Muscle layer of colon (tissue), 2 donors: ENCODE measurements around the gene GASK1B.

Experiments
- H3K27ac ChIP-seq: one replicate; pipeline ENCODE4 v1.7.0; 2013; ENCODE audit warnings: low read depth, mild to moderate bottlenecking, low read length, moderate library complexity
- H3K27me3 ChIP-seq, 2 donors: one replicate each; pipeline ENCODE4 v1.7.0; 2013; ENCODE audit warnings: low read length in 2 of 2, mild to moderate bottlenecking in 2 of 2; ENCODE audit not compliant: insufficient read depth in 2 of 2, control insufficient read depth in 1 of 2
- H3K36me3 ChIP-seq: one replicate; pipeline ENCODE4 v1.7.0; 2013; ENCODE audit warnings: mild to moderate bottlenecking, low read length; ENCODE audit not compliant: insufficient read depth
- H3K4me1 ChIP-seq: one replicate; pipeline ENCODE4 v1.7.0; 2013; ENCODE audit warnings: mild to moderate bottlenecking, low read length; ENCODE audit not compliant: insufficient read depth
- H3K4me3 ChIP-seq, 2 donors: one replicate each; pipeline ENCODE4 v1.7.0; 2013; ENCODE audit warnings: low read length in 2 of 2, low read depth in 1 of 2, mild to moderate bottlenecking in 1 of 2, moderate library complexity in 1 of 2
- H3K9ac ChIP-seq: one replicate; pipeline ENCODE4 v1.7.0; 2013; ENCODE audit warnings: low read length
- H3K9me3 ChIP-seq: one replicate; pipeline ENCODE4 v1.7.0; 2013; ENCODE audit warnings: mild to moderate bottlenecking, low read length
- donor health status: abdominal sarcoma.
- donor health status: Adenocarcinoma of cecum.

Gene GASK1B

GRCh38 chr4:158202481-158202880 lies 29.7 kb upstream of the GASK1B start:
- Histone ChIP-seq H3K4me1 (no peaks in the 10 kb centered on the region), H3K27ac (no peak overlapping the region), H3K9me3 (no peaks in the 10 kb centered on the region), H3K36me3 (no peaks in the 10 kb centered on the region), H3K27me3 (no peaks in the 10 kb centered on the region), H3K4me3 (no peak overlapping the region), H3K9ac (no peak overlapping the region)

DNA sequence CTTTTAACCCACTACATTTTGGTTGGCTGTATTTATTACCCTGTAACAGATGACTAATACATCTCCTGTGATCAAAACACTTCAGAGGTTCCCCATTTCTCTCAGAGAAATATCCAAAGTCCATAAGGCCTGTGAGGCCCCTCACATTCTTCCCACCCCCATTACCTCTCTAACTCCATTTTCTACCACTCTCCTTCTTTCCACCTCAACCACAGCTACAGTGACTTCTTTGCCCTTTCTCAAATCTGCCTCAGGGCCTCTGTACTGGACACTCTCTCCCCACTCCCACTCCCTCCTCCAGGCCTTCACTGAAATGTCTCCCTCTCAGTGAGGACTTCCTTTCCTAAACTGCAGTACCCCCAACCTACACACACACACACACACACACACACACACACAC lies 29.1 kb upstream of the GASK1B start:
- Histone ChIP-seq H3K4me1 (no peaks in the 10 kb centered on the region), H3K9me3 (no peaks in the 10 kb centered on the region), H3K27me3 (no peaks in the 10 kb centered on the region), H3K27ac (no peak overlapping the region), H3K4me3 (no peak overlapping the region), H3K9ac (no peak overlapping the region), H3K36me3 (no peaks in the 10 kb centered on the region)

DNA sequence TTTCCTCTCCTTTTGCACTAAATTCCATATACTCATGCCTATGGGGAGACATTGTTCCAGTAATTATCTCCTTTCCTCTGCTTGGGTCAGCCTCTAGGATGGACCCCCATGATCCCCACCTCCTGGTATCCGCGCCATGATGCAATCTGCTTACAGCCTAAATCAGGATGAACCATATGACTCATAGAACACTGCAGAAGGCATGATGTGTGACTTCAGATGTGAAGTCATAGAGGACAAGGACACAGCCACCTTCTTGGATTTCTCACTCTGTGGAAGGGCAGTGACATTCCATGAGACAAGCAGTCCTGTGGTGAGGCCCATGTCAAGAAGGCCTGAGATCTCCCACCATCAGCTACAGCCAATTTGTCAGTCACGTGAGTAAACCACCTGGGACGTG lies 28.5 kb upstream of the GASK1B start:
- no peak overlapping the region for H3K27ac ChIP-seq
- no peaks in the 10 kb centered on the region for H3K4me1 ChIP-seq
- no peaks in the 10 kb centered on the region for H3K9me3 ChIP-seq
- no peak overlapping the region for H3K4me3 ChIP-seq
- H3K36me3 ChIP-seq: no peaks in the 10 kb centered on the region
- H3K27me3 ChIP-seq: no peaks in the 10 kb centered on the region
- no peak overlapping the region for H3K9ac ChIP-seq

DNA sequence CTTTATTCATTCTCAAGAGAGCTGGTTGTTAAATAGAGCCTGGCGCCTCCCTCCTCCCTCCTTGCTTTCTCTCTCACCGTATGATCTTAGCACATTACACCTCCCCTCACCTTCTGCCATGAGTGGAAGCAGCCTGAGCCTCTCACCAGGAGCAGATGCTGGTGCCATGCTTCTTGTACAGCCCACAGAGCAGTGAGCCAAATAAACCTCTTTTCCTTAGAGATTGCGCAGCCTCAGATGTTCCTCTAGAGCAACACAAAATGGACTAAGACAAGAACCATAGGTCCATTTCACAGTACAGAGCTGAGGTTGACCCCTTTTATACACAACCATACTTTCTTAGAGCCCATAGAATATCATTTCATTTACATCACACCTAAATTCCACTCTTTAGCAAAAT lies 27.4 kb upstream of the GASK1B start:
- H3K9ac ChIP-seq: no peak overlapping the region
- no peaks in the 10 kb centered on the region for H3K9me3 ChIP-seq
- no peaks in the 10 kb centered on the region for H3K4me1 ChIP-seq
- no peaks in the 10 kb centered on the region for H3K27me3 ChIP-seq
- no peak overlapping the region for H3K27ac ChIP-seq
- H3K4me3 ChIP-seq: no peak overlapping the region
- no peaks in the 10 kb centered on the region for H3K36me3 ChIP-seq

DNA sequence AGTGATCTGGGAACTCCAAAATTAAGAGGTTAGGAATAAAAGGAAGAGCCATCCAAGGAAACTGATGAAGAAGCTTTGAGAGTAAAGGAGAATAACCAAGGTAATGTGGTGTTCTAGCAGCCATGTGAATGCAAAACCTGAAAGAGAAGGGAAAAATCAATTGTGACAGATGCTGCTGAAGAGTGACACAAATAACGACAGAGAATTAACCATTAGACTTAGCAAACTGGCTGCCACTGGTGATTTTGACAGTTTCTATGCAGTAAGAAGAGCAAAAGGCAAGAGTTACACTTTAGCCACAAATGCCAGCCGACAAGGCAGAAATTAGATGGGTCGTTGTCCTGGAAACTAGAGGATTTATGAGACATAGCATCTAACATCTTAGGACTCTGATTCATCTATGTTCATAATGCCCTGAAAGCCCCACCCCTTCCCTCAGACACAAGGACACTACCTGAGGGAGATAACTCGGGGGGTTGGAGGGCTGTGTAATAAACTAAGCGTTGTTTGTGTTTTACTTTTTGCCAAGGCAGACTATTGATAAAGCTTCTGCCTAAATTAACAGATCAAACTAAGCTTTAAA lies 24.5 kb upstream of the GASK1B start:
- H3K36me3 ChIP-seq: no peaks in the 10 kb centered on the region
- no peaks in the 10 kb centered on the region for H3K9me3 ChIP-seq

DNA sequence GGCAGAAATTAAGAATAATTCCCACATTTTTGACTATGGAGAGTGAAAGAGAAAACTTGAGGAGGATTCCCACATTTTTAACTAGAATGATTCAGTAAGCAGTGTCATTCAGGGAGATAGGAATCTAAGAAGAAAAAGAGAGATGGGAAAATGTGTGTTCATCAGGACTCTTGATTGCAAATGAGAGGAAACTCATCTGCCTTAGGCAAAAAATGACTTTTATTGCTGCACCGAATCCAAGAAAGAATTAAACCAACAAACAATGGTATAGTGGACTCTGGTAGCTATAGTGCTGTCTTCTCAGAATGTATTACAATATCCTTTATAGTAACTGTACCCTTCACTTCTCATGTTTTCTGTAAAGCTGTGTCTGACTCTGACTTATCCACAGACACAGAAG lies 22.5 kb upstream of the GASK1B start:
- Histone ChIP-seq H3K9me3 (no peaks in the 10 kb centered on the region), H3K27ac (no peak overlapping the region), H3K9ac (no peak overlapping the region), H3K36me3 (peaks cover 7% of the 10 kb centered on the region), H3K4me1 (no peaks in the 10 kb centered on the region), H3K4me3 (no peak overlapping the region), H3K27me3 (no peaks in the 10 kb centered on the region)

More for the DNA sequence above, 24.5 kb upstream of the GASK1B start:
- no peaks in the 10 kb centered on the region for H3K4me1 ChIP-seq
- no peaks in the 10 kb centered on the region for H3K27me3 ChIP-seq
- H3K27ac ChIP-seq: no peak overlapping the region
- no peak overlapping the region for H3K4me3 ChIP-seq
- no peak overlapping the region for H3K9ac ChIP-seq

- H3K9me3 ChIP-seq: no peaks in the 10 kb centered on the region
- peaks cover 7% of the 10 kb centered on the region for H3K36me3 ChIP-seq
- no peak overlapping the region for H3K9ac ChIP-seq
- H3K27me3 ChIP-seq: no peaks in the 10 kb centered on the region
- no peak overlapping the region for H3K27ac ChIP-seq
- no peaks in the 10 kb centered on the region for H3K4me1 ChIP-seq
- H3K4me3 ChIP-seq: no peak overlapping the region
Measured at GRCh38 chr4:158193171-158193749, 20.4 kb upstream of the GASK1B start.

- Histone ChIP-seq H3K27me3 (no peaks in the 10 kb centered on the region), H3K4me3 (no peak overlapping the region), H3K9me3 (no peaks in the 10 kb centered on the region), H3K9ac (no peak overlapping the region), H3K36me3 (peaks cover 7% of the 10 kb centered on the region), H3K27ac (no peak overlapping the region), H3K4me1 (no peaks in the 10 kb centered on the region)
Measured at GRCh38 chr4:158192439-158193158, 19.8 kb upstream of the GASK1B start.

DNA sequence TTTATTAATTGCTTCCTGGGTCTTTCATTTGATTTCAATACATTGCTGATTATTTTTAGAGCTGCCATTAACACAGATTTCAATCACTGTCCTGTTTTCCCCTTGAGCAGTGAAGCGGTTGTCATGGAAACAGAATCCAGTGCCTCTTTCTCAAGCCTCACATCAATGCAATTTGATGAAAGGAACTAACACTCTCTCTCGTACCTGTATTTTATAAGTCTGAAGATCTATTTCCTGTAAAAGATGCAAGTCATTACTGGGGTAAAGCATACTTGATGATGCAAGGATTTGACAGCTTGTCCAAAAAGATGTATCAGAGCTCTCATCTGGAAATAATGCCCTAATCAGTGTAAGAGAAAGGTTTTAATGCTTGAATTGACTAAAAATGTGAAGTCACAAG lies 17.9 kb upstream of the GASK1B start:
- Histone ChIP-seq H3K9me3 (no peaks in the 10 kb centered on the region), H3K36me3 (peaks cover 7% of the 10 kb centered on the region), H3K9ac (no peak overlapping the region), H3K27me3 (no peaks in the 10 kb centered on the region), H3K27ac (no peak overlapping the region), H3K4me1 (no peaks in the 10 kb centered on the region), H3K4me3 (no peak overlapping the region)

GRCh38 chr4:158189422-158189821 lies 16.6 kb upstream of the GASK1B start:
- Histone ChIP-seq H3K36me3 (peaks cover 7% of the 10 kb centered on the region), H3K9ac (no peak overlapping the region), H3K27me3 (no peaks in the 10 kb centered on the region), H3K4me1 (no peaks in the 10 kb centered on the region), H3K4me3 (no peak overlapping the region), H3K9me3 (no peaks in the 10 kb centered on the region), H3K27ac (no peak overlapping the region)

DNA sequence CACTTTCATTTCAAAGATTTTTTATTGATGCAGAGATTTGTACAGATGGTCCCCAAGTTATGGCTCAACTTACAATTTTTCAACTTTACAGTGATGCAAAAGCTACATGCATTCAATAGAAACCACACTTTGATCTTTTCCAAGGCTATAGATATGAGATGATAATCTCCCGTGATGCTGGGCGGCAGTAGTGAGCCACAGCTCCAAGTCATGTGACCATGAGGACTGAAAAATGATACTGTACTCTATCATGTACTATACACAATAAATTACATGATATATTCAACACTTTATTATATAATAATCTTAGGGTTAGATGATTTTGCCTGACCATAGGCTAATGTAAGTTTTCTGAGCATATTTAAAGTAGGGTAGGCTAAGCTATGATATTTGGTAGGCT lies 14.0 kb upstream of the GASK1B start:
- H3K9me3 ChIP-seq: no peaks in the 10 kb centered on the region
- no peak overlapping the region for H3K9ac ChIP-seq
- H3K4me3 ChIP-seq: no peak overlapping the region
- no peak overlapping the region for H3K27ac ChIP-seq
- H3K4me1 ChIP-seq: no peaks in the 10 kb centered on the region
- H3K27me3 ChIP-seq: no peaks in the 10 kb centered on the region
- peaks cover 7% of the 10 kb centered on the region for H3K36me3 ChIP-seq

- no peak overlapping the region for H3K27ac ChIP-seq
- H3K4me3 ChIP-seq: no peak overlapping the region
- H3K9me3 ChIP-seq: no peaks in the 10 kb centered on the region
Measured at GRCh38 chr4:158182736-158183135, 9.9 kb upstream of the GASK1B start.

More at GRCh38 chr4:158182736-158183135, 9.9 kb upstream of the GASK1B start:
- no peaks in the 10 kb centered on the region for H3K36me3 ChIP-seq
- H3K4me1 ChIP-seq: no peaks in the 10 kb centered on the region
- H3K27me3 ChIP-seq: no peaks in the 10 kb centered on the region
- no peak overlapping the region for H3K9ac ChIP-seq
